Tibial artery (tissue), 4 donors: ENCODE data around the gene CYP51A1.

Experiments
- DNase-seq, 2 donors: peaks; one replicate each; pipeline ENCODE4 v3.0.0-alpha.2; 2019
- H3K27ac ChIP-seq, 2 donors: fragments of 200-600 bp; sonication (generic) in 1 of 2; 1 replicate in 1 of 2; 2 replicates in 1 of 2; pipeline ENCODE4 v1.5.1; 2018 to 2019; ENCODE audit warnings: mild to moderate bottlenecking in 1 of 2
- H3K27me3 ChIP-seq, 2 donors: fragments of 200-600 bp; sonication (generic) in 1 of 2; one replicate each; pipeline versions ENCODE4 v1.5.1 to v1.6.0; 2016 to 2019
- H3K36me3 ChIP-seq, 3 donors: fragments of 200-600 bp; sonication (generic) in 2 of 3; one replicate each; pipeline ENCODE4 v1.5.1; 2016 to 2019; ENCODE audit warnings: mild to moderate bottlenecking in 2 of 3
- H3K4me1 ChIP-seq, 4 donors: fragments of 200-600 bp; sonication (generic) in 2 of 4; 1 replicate in 3 of 4; 2 replicates in 1 of 4; pipeline ENCODE4 v1.5.1; 2016 to 2019
- H3K4me3 ChIP-seq, 2 donors: fragments of 200-600 bp; sonication (generic) in 1 of 2; 1 replicate in 1 of 2; 2 replicates in 1 of 2; pipeline ENCODE4 v1.5.1; 2018 to 2019; ENCODE audit warnings: mild to moderate bottlenecking in 2 of 2
- H3K9me3 ChIP-seq, 3 donors: fragments of 200-600 bp; sonication (generic) in 1 of 3; one replicate each; pipeline ENCODE4 v1.5.1; 2016 to 2019
- intact Hi-C: fragments of 100-400 bp; cut with DNase I; formaldehyde crosslinking; loops from one replicate; pipeline ENCODE4 v1.15.0; 2023; ENCODE audit warnings: low total_unique reads
- TF ChIP-seq, protein P1 (sequence below), 2 experiments: fragments of 200-600 bp in 1 of 2; fragments of 450-650 bp in 1 of 2; IDR thresholded peaks; one replicate each; pipeline ENCODE4 v1.5.1; 2017 to 2019; ENCODE audit warnings: antibody characterized with exemption in 2 of 2, mild to moderate bottlenecking in 1 of 2, moderate library complexity in 1 of 2

The CYP51A1 gene

GRCh38 chr7:92141161-92141560 is 6.9 kb upstream of the CYP51A1 start:
- no peak overlapping the region for H3K27ac ChIP-seq
- TF ChIP-seq, protein P1, sequence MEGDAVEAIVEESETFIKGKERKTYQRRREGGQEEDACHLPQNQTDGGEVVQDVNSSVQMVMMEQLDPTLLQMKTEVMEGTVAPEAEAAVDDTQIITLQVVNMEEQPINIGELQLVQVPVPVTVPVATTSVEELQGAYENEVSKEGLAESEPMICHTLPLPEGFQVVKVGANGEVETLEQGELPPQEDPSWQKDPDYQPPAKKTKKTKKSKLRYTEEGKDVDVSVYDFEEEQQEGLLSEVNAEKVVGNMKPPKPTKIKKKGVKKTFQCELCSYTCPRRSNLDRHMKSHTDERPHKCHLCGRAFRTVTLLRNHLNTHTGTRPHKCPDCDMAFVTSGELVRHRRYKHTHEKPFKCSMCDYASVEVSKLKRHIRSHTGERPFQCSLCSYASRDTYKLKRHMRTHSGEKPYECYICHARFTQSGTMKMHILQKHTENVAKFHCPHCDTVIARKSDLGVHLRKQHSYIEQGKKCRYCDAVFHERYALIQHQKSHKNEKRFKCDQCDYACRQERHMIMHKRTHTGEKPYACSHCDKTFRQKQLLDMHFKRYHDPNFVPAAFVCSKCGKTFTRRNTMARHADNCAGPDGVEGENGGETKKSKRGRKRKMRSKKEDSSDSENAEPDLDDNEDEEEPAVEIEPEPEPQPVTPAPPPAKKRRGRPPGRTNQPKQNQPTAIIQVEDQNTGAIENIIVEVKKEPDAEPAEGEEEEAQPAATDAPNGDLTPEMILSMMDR (IDR thresholded peaks at IDR 0.05), result no peak
- DNase-seq, result no peak
- intact Hi-C loops, result loop anchor here (5.0 kb wide), 1 partner anchor 319 kb away; no protein-coding TSS in a partner anchor
- no peaks in the 10 kb centered on the region for H3K9me3 ChIP-seq
- no peaks in the 10 kb centered on the region for H3K27me3 ChIP-seq
- no peak overlapping the region for H3K4me3 ChIP-seq
- no peaks in the 10 kb centered on the region for H3K4me1 ChIP-seq
- no peaks in the 10 kb centered on the region for H3K36me3 ChIP-seq

- intact Hi-C loops, result no loop called here
- no peaks in the 10 kb centered on the region for H3K27me3 ChIP-seq
- H3K36me3 ChIP-seq, result no peaks in the 10 kb centered on the region
- H3K27ac ChIP-seq, result no peak overlapping the region
- H3K4me1 ChIP-seq, result peaks cover 0 to 15% (median 8%) of the 10 kb centered on the region in 4 donors
- no peak for DNase-seq
- H3K4me3 ChIP-seq, result no peak overlapping the region
- no peaks in the 10 kb centered on the region for H3K9me3 ChIP-seq
- TF ChIP-seq, protein P1 (IDR thresholded peaks at IDR 0.05), result no peak
These were observed 3.3 kb upstream of the CYP51A1 start for GRCh38 chr7:92137557-92137956.

- TF ChIP-seq, protein P1 (IDR thresholded peaks at IDR 0.05), result no peak
- Histone ChIP-seq H3K4me3 (peak overlapping the region; percentile 84 to 86), H3K27ac (peak overlapping the region; percentile 92), H3K27me3 (no peaks in the 10 kb centered on the region), H3K9me3 (no peaks in the 10 kb centered on the region), H3K36me3 (peaks cover 0 to 9% (median 0%) of the 10 kb centered on the region in 3 donors), H3K4me1 (peaks cover 0 to 27% (median 13%) of the 10 kb centered on the region in 4 donors)
- intact Hi-C loops, result no loop called here
- no peak for DNase-seq
These were observed 994 bp upstream of the CYP51A1 start for GRCh38 chr7:92135052-92135889.

- intact Hi-C loops, result no loop called here
- TF ChIP-seq, protein P1 (IDR thresholded peaks at IDR 0.05), result peak; percentile 70 to 80
- H3K27ac ChIP-seq, result peak overlapping the region; percentile 92
- peaks cover 0 to 27% (median 13%) of the 10 kb centered on the region in 4 donors for H3K4me1 ChIP-seq
- peak; percentile 67 to 83 for DNase-seq
- peaks cover 0 to 20% (median 1%) of the 10 kb centered on the region in 3 donors for H3K36me3 ChIP-seq
- H3K27me3 ChIP-seq, result no peaks in the 10 kb centered on the region
- H3K9me3 ChIP-seq, result no peaks in the 10 kb centered on the region
- peak overlapping the region; percentile 84 to 86 for H3K4me3 ChIP-seq
These were observed 473 bp downstream of the CYP51A1 start for GRCh38 chr7:92133737-92134270.

- intact Hi-C loops, result no loop called here
- Histone ChIP-seq H3K36me3 (peaks cover 5 to 26% (median 6%) of the 10 kb centered on the region in 3 donors), H3K4me1 (peaks cover 0 to 27% (median 13%) of the 10 kb centered on the region in 4 donors), H3K9me3 (no peaks in the 10 kb centered on the region), H3K27ac (peak overlapping the region; percentile 92), H3K4me3 (peak overlapping the region; percentile 84 to 86), H3K27me3 (no peaks in the 10 kb centered on the region)
- no peak for DNase-seq
- TF ChIP-seq, protein P1 (IDR thresholded peaks at IDR 0.05), result no peak
These were observed 1.0 kb downstream of the CYP51A1 start for GRCh38 chr7:92133133-92133736.
